Upper lobe of left lung (tissue), 6 donors: Measurements from ENCODE around the gene GATA6. TPM values are rescaled to one million over a fixed set of nuclear protein-coding genes. Genes with fewer than 3 reads are reported as not detected.

Experiments used
- ATAC-seq, 2 donors: fragments of 200-7000 bp; cut with Tn5 transposase; one replicate each; pipeline ENCODE4 v1.9.1; 2022; ENCODE audit warnings: mild to moderate bottlenecking in 2 of 2, moderate library complexity in 2 of 2; ENCODE audit not compliant: low FRiP score in 2 of 2
- DNase-seq, 2 donors: peaks; one replicate each; pipeline ENCODE4 v3.0.0-alpha.2; 2019 to 2020
- H3K27ac ChIP-seq, 4 donors: fragments of 200-600 bp; sonication (generic); one replicate each; pipeline ENCODE4 v1.5.1; 2016 to 2019
- H3K27me3 ChIP-seq, 4 donors: fragments of 200-600 bp; sonication (generic); one replicate each; pipeline ENCODE4 v1.5.1; 2017 to 2019
- H3K36me3 ChIP-seq, 4 donors: fragments of 200-600 bp; sonication (generic); one replicate each; pipeline ENCODE4 v1.5.1; 2016 to 2019
- H3K4me1 ChIP-seq, 4 donors: fragments of 200-600 bp; sonication (generic); one replicate each; pipeline ENCODE4 v1.5.1; 2018 to 2019
- H3K4me3 ChIP-seq, 4 donors: fragments of 200-600 bp; sonication (generic); one replicate each; pipeline ENCODE4 v1.5.1; 2017 to 2019; ENCODE audit warnings: mild to moderate bottlenecking in 2 of 4, moderate library complexity in 1 of 4
- H3K9me3 ChIP-seq, 4 donors: fragments of 200-600 bp; sonication (generic); one replicate each; pipeline ENCODE4 v1.5.1; 2018 to 2019
- CTCF ChIP-seq, 6 experiments: fragments of 450-650 bp in 4 of 6; fragments of 200-600 bp in 2 of 6; sonication (generic) in 2 of 6; IDR thresholded peaks; one replicate each; pipeline ENCODE4 v1.5.1; 2016 to 2019; ENCODE audit warnings: antibody characterized with exemption in 6 of 6
- EP300 ChIP-seq, 4 donors: sonication (generic); formaldehyde crosslinking; IDR thresholded peaks; one replicate each; pipeline ENCODE4 v1.5.1; 2017; ENCODE audit warnings: antibody characterized with exemption in 4 of 4, control low read depth in 2 of 4
- POLR2A ChIP-seq, 4 donors: fragments of 450-650 bp; IDR thresholded peaks; one replicate each; pipeline ENCODE4 v1.5.1; 2016 to 2017; ENCODE audit warnings: antibody characterized with exemption in 4 of 4, mild to moderate bottlenecking in 2 of 4
- POLR2AphosphoS5 ChIP-seq, 2 donors: sonication (generic); formaldehyde crosslinking; IDR thresholded peaks; one replicate each; pipeline ENCODE4 v1.5.1; 2017; ENCODE audit warnings: antibody characterized with exemption in 2 of 2
- WGBS, 2 donors: methylation state at CpG; one replicate each; pipeline ENCODE4 v1.1.5; 2017 to 2018; 5-methylcytosine and 5-hydroxymethylcytosine counted together
- total RNA-seq, 6 donors: library from RNA; depleted of rRNA in 4 of 6; stranded (reverse); fragments of >200 nt in 4 of 6; gene quantifications; one replicate each; pipeline versions ENCODE4 v1.1.0 to v1.2.1, GENCODE V29; 2016 to 2021
- donor health status: DM: no; HTN: no; CAD: no; lungs with moderate emphysema.
- donor health status: DM: no; HTN: yes; CAD: no; lungs with severe emphysema.

GATA6 gene
- total RNA-seq, result 10 to 100 TPM; 29.7 to 52.8 (median 41.4) TPM

GRCh38 chr18:22169011-22169888, at the start of gene GATA6:
GATA6 (plus strand) TSS chr18:22169589; CDS start chr18:22171145, 1,556 bp downstream.
- peak; percentile 60 to 96 (median 88) for TF ChIP-seq POLR2A (IDR thresholded peaks at IDR 0.05)
- peak; percentile 81 to 93 for TF ChIP-seq POLR2AphosphoS5 (IDR thresholded peaks at IDR 0.05)
- TF ChIP-seq CTCF (IDR thresholded peaks at IDR 0.05), result peak in 4 of 6 experiments; percentile 29 to 51 (median 40)
- TF ChIP-seq EP300 (IDR thresholded peaks at IDR 0.05), result peak in 1 of 4 donors; percentile 49
- Histone ChIP-seq H3K9me3 (no peaks in the 10 kb centered on the region), H3K36me3 (peaks cover 0 to 7% (median 0%) of the 10 kb centered on the region in 4 donors), H3K4me1 (peaks cover 3 to 67% (median 21%) of the 10 kb centered on the region in 4 donors), H3K27me3 (peaks cover 0 to 26% (median 9%) of the 10 kb centered on the region in 4 donors), H3K4me3 (peak within 1 kb of the TSS; percentile 70 to 78 (median 74)), H3K27ac (peak within 1 kb of the TSS; percentile 94 to 98 (median 97))
- DNase-seq (peak; percentile 94 to 95), ATAC-seq (peak; percentile 77 to 89)
- WGBS, 2 donors, result 0 to 1% methylated on average over 11 to 61 of the region's 87 CpGs

- no peak overlapping the region for H3K27ac ChIP-seq
- no peaks in the 10 kb centered on the region for H3K4me1 ChIP-seq
- no peaks in the 10 kb centered on the region for H3K27me3 ChIP-seq
- no peak for DNase-seq
- WGBS, 2 donors, result 93 to 96% methylated on average over 1 of the region's 1 CpG
- no peak for ATAC-seq
- no peaks in the 10 kb centered on the region for H3K9me3 ChIP-seq
- no peak overlapping the region for H3K4me3 ChIP-seq
- H3K36me3 ChIP-seq, result no peaks in the 10 kb centered on the region
- no peak for TF ChIP-seq POLR2AphosphoS5 (IDR thresholded peaks at IDR 0.05)
Observed at GRCh38 chr18:22124970-22125369, 44.4 kb upstream of the GATA6 start.

- Histone ChIP-seq H3K4me1 (no peaks in the 10 kb centered on the region), H3K9me3 (no peaks in the 10 kb centered on the region), H3K4me3 (no peak overlapping the region), H3K36me3 (no peaks in the 10 kb centered on the region), H3K27me3 (no peaks in the 10 kb centered on the region), H3K27ac (no peak overlapping the region)
- DNase-seq (no peak), ATAC-seq (no peak)
- TF ChIP-seq POLR2AphosphoS5 (IDR thresholded peaks at IDR 0.05), result no peak
- no peak for TF ChIP-seq POLR2A (IDR thresholded peaks at IDR 0.05)
- no peak for TF ChIP-seq EP300 (IDR thresholded peaks at IDR 0.05)
- no peak for TF ChIP-seq CTCF (IDR thresholded peaks at IDR 0.05)
- 67 to 78% methylated on average over 5 of the region's 5 CpGs for WGBS, 2 donors
Observed at GRCh38 chr18:22128954-22129353, 40.4 kb upstream of the GATA6 start.

GRCh38 chr18:22129778-22130177, 39.6 kb upstream of the GATA6 start:
- Histone ChIP-seq H3K27ac (no peak overlapping the region), H3K9me3 (no peaks in the 10 kb centered on the region), H3K36me3 (no peaks in the 10 kb centered on the region), H3K4me1 (no peaks in the 10 kb centered on the region), H3K4me3 (no peak overlapping the region), H3K27me3 (no peaks in the 10 kb centered on the region)
- no peak for DNase-seq
- no peak for ATAC-seq
- TF ChIP-seq POLR2A (IDR thresholded peaks at IDR 0.05) (no peak), EP300 (IDR thresholded peaks at IDR 0.05) (no peak), CTCF (IDR thresholded peaks at IDR 0.05) (no peak), POLR2AphosphoS5 (IDR thresholded peaks at IDR 0.05) (no peak)
- 65 to 74% methylated on average over 1 of the region's 1 CpG for WGBS, 2 donors

- WGBS, 2 donors, result 83 to 87% methylated on average over 2 of the region's 2 CpGs
Observed at GRCh38 chr18:22132258-22132657, 37.1 kb upstream of the GATA6 start.

More at GRCh38 chr18:22132258-22132657, 37.1 kb upstream of the GATA6 start:
- DNase-seq (no peak), ATAC-seq (no peak)
- H3K4me1 ChIP-seq, result no peaks in the 10 kb centered on the region
- H3K9me3 ChIP-seq, result no peaks in the 10 kb centered on the region
- no peaks in the 10 kb centered on the region for H3K36me3 ChIP-seq
- H3K27ac ChIP-seq, result no peak overlapping the region
- no peak for TF ChIP-seq CTCF (IDR thresholded peaks at IDR 0.05)
- TF ChIP-seq POLR2A (IDR thresholded peaks at IDR 0.05), result no peak
- TF ChIP-seq EP300 (IDR thresholded peaks at IDR 0.05), result no peak
- TF ChIP-seq POLR2AphosphoS5 (IDR thresholded peaks at IDR 0.05), result no peak
- no peaks in the 10 kb centered on the region for H3K27me3 ChIP-seq
- H3K4me3 ChIP-seq, result no peak overlapping the region
